ENCODE measurements around the gene STRAP. TPM values are rescaled to one million over a fixed set of nuclear protein-coding genes. Genes with fewer than 3 reads are reported as not detected.

Gene STRAP
- total RNA-seq, 2 donors from 2014 or later = 75.7 to 77.1 TPM

- no peak for DNase-seq (ENCODE audit: low spot score)
- Histone ChIP-seq H3K27me3 (no peaks in the 10 kb centered on the region), H3K9me3 (no peaks in the 10 kb centered on the region), H3K4me1 (peaks cover 0 to 14% of the 10 kb centered on the region in 2 donors), H3K4me3 (no peak overlapping the region), H3K36me3 (no peaks in the 10 kb centered on the region), H3K27ac (no peak overlapping the region)
- no peak for TF ChIP-seq CTCF (IDR thresholded peaks at IDR 0.05)
Observed at GRCh38 chr12:15932327-15932726, 50.1 kb downstream of the STRAP start.

- H3K27ac ChIP-seq = no peak overlapping the region
- no peaks in the 10 kb centered on the region for H3K9me3 ChIP-seq
- H3K27me3 ChIP-seq = no peaks in the 10 kb centered on the region
- no peak for DNase-seq (ENCODE audit: low spot score)
- H3K4me3 ChIP-seq = no peak overlapping the region
- no peaks in the 10 kb centered on the region for H3K36me3 ChIP-seq
- no peak for TF ChIP-seq CTCF (IDR thresholded peaks at IDR 0.05)
- peaks cover 0 to 14% of the 10 kb centered on the region in 2 donors for H3K4me1 ChIP-seq
Observed at GRCh38 chr12:15932971-15933370, 50.8 kb downstream of the STRAP start.

- no peaks in the 10 kb centered on the region for H3K27me3 ChIP-seq
- no peak overlapping the region for H3K4me3 ChIP-seq
- H3K27ac ChIP-seq = no peak overlapping the region
- peaks cover 1 to 5% of the 10 kb centered on the region in 2 donors for H3K9me3 ChIP-seq
- H3K36me3 ChIP-seq = no peaks in the 10 kb centered on the region
- no peak for TF ChIP-seq CTCF (IDR thresholded peaks at IDR 0.05)
- no peak for DNase-seq (ENCODE audit: low spot score)
- H3K4me1 ChIP-seq = peaks cover 0 to 8% of the 10 kb centered on the region in 2 donors
Observed at GRCh38 chr12:15933751-15934150, 51.6 kb downstream of the STRAP start.

- no peak overlapping the region for H3K27ac ChIP-seq
- H3K4me3 ChIP-seq = no peak overlapping the region
- H3K4me1 ChIP-seq = no peaks in the 10 kb centered on the region
- TF ChIP-seq CTCF (IDR thresholded peaks at IDR 0.05) = no peak
- H3K36me3 ChIP-seq = no peaks in the 10 kb centered on the region
- H3K27me3 ChIP-seq = no peaks in the 10 kb centered on the region
- peaks cover 2 to 9% of the 10 kb centered on the region in 2 donors for H3K9me3 ChIP-seq
- DNase-seq (ENCODE audit: low spot score) = no peak
Observed at GRCh38 chr12:15936751-15937150, 54.6 kb downstream of the STRAP start.

GRCh38 chr12:15937902-15938301 lies 55.7 kb downstream of the STRAP start:
- no peak for DNase-seq (ENCODE audit: low spot score)
- Histone ChIP-seq H3K36me3 (no peaks in the 10 kb centered on the region), H3K4me1 (no peaks in the 10 kb centered on the region), H3K27ac (no peak overlapping the region), H3K9me3 (peaks cover 2 to 9% of the 10 kb centered on the region in 2 donors), H3K27me3 (no peaks in the 10 kb centered on the region), H3K4me3 (no peak overlapping the region)
- no peak for TF ChIP-seq CTCF (IDR thresholded peaks at IDR 0.05)

GRCh38 chr12:15939111-15939510 lies 56.9 kb downstream of the STRAP start:
- Histone ChIP-seq H3K4me3 (no peak overlapping the region), H3K4me1 (no peaks in the 10 kb centered on the region), H3K9me3 (peaks cover 2 to 9% of the 10 kb centered on the region in 2 donors), H3K36me3 (no peaks in the 10 kb centered on the region), H3K27ac (no peak overlapping the region), H3K27me3 (no peaks in the 10 kb centered on the region)
- no peak for DNase-seq (ENCODE audit: low spot score)
- no peak for TF ChIP-seq CTCF (IDR thresholded peaks at IDR 0.05)

Data from right atrium auricular region (tissue), 2 donors.